GM21381 (cell line): ENCODE results near the gene ADGRL1.
"Not testable (repeated sequence)": the region's sequence is repeated elsewhere in the genome, so short reads cannot be mapped to it uniquely, and the experiment has no call there.

Source experiments
- ATAC-seq: cut with Tn5 transposase; IDR thresholded peaks from one replicate; pipeline ENCODE4 v1.9.1; 2021; ENCODE audit warnings: mild to moderate bottlenecking, moderate library complexity; ENCODE audit not compliant: unreplicated experiment

The ADGRL1 gene

DNA sequence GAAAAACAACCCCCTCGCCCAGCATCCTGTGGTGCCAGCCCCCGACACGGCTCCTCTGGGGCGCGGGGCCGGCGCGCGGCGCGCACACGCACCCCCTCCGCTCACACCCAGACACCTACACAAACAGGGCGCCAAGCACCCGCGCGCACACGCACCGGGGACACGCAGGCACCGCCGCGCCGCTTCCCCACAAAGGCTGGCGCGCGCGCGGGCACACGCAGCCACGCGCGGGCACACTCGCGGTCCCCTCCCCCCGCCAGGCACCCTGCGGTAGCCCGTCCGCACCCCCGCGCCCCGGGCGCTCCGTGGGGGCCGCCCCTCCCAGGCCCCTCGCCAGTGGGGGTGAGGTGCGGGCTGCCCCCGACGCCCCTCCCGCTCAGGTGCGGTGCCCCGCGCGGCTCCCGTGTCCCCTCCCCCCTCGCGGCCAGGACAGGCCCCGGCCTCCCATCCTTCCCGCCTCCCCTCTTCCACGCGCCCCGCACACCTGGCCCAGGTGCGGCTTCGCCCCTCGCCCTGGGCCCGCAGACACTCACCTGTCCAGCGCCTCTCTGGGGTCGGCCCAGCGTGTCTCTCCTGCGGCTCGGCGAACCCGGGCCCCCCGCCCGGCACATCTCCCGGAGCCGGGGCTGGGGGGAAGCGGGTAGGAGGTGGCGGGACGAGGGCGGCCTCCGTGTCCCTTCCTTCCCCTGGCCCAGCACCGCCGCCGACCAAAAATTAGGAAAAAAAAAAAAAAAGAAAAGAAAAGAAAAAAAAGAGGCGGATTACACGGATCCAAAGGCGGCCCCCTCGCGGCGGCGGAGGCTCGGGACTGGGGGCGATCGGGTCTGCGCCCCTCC lies at the start of gene ADGRL1:
Gene ADGRL1 (minus strand): TSS at position 718 of the 836 bp plus-strand sequence. CDS start 22,567 bp downstream, outside the sequence.
- ATAC-seq, result not testable (repeated sequence)

DNA sequence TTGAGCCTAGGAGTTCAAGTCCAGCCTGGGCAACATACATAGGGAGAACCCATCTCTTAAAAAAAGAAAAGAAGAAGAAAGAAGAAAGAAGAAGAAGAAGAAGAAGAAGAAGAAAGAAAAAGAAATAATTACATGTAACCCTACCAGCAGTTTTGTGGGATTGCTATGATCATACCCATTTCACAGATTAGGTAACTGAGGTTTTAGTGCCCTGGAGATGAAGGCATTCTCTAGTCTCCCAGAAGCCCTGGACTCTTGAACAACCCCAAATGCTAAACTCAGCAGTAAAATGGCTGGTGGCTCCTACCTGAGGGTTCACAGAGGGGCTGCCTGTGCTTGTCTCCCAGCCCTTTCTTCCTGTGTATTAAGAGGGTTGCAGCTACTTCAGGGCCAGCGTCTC lies 49.3 kb upstream of the ADGRL1 start:
- not testable (repeated sequence) for ATAC-seq

- not testable (repeated sequence) for ATAC-seq
Observed at GRCh38 chr19:14253822-14254599, 48.0 kb upstream of the ADGRL1 start.

DNA sequence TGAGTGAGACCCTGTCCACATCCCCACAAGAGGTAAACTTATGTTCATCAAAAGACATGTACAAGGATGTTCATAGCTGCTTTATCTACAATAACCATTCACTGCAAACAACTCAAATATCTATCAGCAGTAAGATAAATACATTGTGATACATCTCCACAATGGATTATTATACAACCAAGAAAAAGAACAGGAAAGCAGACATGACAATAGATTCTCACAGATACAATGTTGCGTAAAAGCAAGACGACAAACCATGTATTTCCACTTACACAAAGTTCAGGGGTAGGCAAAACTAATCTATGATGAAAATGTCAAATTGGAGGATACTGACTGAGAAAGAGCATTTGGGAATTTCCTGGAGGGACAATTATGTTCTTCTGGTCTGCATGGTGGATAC lies 46.2 kb upstream of the ADGRL1 start:
- ATAC-seq, result not testable (repeated sequence)

DNA sequence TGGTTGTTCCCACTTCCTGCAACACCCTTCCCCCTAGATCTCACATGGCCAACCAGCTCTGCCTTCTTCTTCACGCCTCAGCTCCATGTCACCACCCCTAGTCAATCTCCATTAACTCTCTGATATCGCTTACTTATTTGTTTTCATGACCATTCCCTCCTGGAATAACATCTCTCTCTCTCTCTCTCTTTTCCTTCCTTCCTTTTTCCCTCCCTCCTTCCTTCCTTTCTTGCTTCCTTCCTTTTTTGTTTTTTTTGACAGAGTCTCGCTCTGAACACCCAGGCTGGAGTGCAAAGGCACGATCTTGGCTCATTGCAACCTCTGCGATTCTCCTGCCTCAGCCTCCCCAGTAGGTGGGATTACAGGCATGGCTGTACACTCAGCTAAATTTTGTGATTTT lies 44.9 kb upstream of the ADGRL1 start:
- ATAC-seq, result no peak

GRCh38 chr19:14250315-14250714 lies 44.3 kb upstream of the ADGRL1 start:
- ATAC-seq, result not testable (repeated sequence)

GRCh38 chr19:14249891-14250290 lies 43.9 kb upstream of the ADGRL1 start:
- not testable (repeated sequence) for ATAC-seq

- ATAC-seq, result not testable (repeated sequence)
Observed at GRCh38 chr19:14249012-14249754, 43.2 kb upstream of the ADGRL1 start.

GRCh38 chr19:14248578-14249011 lies 42.6 kb upstream of the ADGRL1 start:
- ATAC-seq, result no peak

DNA sequence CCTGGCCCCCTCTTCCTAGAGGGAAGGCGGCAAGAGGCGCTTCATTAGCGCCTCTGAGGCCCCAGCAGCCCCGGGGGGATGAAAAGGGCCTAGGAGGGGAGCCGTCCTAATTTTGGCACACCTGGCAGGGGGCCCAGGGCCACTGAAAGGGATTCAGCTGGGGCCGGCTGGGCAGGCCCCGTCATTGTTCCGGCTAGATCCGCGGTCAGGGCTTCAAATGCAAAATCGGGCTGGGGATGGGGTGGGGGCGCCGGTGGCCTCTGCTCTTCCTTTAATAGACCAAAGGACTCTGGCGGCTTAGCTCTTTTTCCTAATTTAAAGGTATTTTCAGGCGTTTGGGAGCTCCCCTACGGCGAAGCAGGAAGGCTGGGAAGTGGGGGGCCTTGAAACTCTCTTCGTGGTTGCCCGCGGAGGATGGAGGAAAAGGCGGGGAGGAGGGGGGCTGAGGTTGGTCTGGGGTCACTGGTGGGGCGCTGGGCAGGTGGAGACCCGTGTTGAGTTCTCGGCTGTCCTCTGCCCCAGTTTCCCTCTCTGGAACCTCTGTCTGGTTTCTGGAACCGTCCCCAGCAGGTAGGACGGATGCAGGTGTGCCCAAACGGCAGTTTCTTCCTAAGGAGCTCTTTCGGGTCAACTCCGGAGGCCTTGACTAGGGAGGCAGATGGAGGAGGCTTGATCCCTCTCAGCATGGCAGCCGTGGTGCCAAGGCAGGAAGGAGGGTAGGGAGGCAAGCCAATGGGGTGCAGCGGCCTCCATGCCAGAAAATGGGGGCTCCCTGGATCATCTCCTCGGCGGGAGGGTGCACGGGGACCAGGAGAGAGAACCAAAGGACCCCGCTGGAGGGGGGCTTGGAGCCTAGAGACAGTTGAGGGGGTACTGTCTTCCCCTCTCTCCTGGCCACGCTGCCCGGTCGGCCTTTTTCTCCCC lies 41.8 kb upstream of the ADGRL1 start:
- not testable (repeated sequence) for ATAC-seq

GRCh38 chr19:14247205-14247547 lies 41.2 kb upstream of the ADGRL1 start:
- not testable (repeated sequence) for ATAC-seq

- not testable (repeated sequence) for ATAC-seq
Observed at GRCh38 chr19:14244393-14244792, 38.4 kb upstream of the ADGRL1 start.

DNA sequence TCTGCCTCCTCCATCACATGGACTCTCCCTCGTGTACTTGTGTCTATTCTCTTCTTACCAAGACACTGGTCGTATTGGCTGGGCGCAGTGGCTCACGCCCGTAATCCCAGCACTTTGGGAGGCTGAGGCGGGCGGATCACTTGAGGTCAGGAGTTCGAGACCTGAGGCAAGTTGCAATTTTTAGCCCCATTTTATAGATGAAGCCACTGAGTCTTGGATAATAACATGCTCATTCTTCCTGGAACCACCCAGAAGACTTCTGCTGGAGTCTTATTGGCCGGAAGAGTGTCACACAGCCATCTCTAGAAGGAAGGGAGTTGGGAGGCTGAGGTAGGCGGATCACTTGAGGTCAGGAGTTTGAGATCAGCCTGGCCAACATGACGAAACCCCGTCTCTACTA lies 37.7 kb upstream of the ADGRL1 start:
- not testable (repeated sequence) for ATAC-seq

DNA sequence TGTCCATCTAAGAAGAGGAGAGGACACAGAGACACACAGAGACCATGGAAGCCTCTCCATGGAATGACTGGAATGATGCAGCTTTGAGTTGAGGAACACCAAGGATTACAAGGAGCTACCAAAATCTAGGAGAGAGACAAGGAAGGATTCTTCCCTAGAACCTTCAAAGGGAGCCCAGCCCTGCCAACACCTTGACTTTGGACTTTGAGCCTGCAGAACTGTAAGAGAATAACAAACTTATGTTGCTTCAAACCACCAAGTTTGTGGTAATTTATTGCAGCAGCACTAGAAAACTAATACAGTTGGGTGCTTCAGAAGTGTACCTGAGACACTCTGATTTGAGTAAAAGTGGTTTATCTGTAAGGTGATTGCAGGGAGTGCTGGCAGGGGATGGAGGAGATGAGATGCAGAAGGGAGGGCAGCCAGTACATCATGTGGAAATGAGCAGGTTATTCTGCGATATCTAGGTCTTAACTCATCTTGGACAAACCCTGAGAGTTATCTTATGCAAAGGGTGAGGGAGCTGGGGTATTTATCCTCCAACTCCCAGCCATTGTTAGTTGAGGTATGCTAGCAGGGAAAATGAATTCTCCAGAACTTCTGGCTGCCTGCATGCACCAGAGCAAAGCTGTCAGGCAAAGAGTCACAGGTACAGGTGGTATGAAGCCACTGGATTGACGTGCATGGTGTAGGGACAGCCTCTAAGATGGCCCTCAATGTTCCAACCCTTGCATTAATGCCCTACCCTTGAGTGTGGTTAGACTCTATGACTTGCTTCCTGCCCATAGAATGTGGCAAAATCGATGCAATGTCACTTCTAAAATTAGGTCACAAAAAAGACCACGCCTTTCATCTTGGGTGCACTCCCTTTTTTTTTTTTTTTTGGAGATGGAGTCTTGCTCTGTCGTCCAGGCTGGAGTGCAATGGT lies 31.3 kb upstream of the ADGRL1 start:
- no peak for ATAC-seq

DNA sequence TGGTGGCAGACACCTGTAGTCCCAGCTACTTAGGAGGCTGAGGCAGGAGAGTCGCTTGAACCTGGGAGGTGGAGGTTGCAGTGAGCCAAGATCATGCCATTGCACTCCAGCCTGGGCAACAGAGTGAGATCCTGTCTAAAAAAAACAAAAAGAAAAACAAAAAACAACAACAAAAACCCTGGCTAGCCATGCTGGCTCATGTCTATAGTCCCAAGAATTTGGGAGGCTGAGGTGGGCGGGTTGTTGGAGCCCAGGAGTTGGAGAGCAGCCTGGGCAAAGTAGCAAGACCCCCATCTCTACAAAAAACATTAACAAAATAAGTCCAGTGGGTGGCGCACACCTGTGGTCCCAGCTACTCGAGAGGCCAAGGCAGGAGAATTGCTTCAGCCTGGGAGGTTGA lies 27.0 kb upstream of the ADGRL1 start:
- ATAC-seq, result not testable (repeated sequence)

GRCh38 chr19:14228446-14229071 lies 22.6 kb upstream of the ADGRL1 start:
- not testable (repeated sequence) for ATAC-seq

DNA sequence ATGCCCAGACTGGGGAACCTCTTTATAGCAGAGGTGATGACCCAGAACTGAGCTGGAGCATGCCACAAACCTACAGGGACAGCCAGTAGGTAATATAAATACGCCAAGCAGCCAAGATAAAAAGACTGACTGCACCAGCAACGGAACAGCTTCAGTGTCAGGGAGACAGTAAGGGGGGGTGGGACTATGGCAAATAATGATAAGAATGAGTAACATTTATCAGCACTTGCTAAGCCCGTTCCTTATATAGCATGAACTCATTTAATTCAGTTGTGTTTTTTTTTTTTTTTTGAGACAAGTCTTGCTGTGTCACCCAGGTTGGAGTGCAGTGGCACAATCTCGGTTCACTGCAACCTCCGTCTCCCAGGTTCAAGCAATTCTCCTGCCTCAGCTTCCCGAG lies 20.5 kb upstream of the ADGRL1 start:
- not testable (repeated sequence) for ATAC-seq

DNA sequence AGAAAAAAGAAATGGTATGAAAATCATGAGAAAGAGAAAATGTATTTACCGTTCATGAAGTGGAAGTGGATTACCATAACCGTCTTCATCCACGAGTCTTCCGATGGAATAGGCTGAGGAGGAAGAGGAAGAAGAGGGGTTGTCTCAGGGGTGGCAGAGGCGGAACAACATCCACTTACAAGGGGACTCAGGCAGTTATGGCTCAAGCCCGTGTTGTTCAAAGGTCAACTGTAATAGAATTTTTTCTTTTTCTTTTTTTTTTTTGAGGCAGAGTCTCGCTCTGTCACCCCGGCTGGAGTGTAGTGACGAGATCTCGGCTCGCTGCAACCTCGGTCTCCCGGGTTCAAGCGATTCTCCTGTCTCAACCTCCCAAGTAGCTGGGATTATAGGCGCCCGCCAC lies 16.9 kb upstream of the ADGRL1 start:
- no peak for ATAC-seq

DNA sequence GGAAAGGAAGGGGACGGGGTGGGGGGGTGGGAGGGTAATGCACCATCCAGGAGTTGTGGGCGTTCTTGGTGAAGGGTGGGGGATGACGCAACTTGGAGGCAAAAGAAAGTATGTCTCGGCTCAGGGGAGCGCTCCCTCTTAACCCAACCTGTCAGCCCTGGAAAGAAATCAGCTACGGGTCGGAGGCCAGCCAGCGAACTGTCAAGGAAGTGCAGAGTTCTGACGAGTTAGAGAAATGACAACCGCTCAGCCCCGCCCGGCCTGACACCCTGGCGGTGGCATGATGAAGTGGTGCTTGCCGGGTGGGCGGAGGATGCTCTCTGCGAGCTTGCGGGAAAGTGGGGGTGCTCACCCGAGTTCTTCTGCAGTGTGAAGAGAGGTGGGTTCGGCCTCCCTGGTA lies 15.4 kb upstream of the ADGRL1 start:
- ATAC-seq, result not testable (repeated sequence)
